H9 (cell line): Measurements from ENCODE around the gene RNF217. TPM values are rescaled to one million over a fixed set of nuclear protein-coding genes. Genes with fewer than 3 reads are reported as not detected.

Experiments used
- DNase-seq: peaks from one replicate; pipeline ENCODE4 v3.0.0-alpha.2; 2017
- H2AFZ ChIP-seq: one replicate; pipeline ENCODE4 v1.6.1; 2013; ENCODE audit warnings: mild to moderate bottlenecking, low read length, control low read depth, moderate library complexity
- H2AK5ac ChIP-seq: 2 replicates; pipeline ENCODE4 v1.6.1; 2013; ENCODE audit warnings: low read length, control low read depth, mixed read lengths; ENCODE audit not compliant: insufficient read length
- H2BK120ac ChIP-seq: one replicate; pipeline ENCODE4 v1.6.1; 2013; ENCODE audit warnings: low read depth, mild to moderate bottlenecking, low read length, control low read depth, inconsistent platforms; ENCODE audit not compliant: poor library complexity, severe bottlenecking
- H2BK12ac ChIP-seq: 2 replicates; pipeline ENCODE4 v1.6.1; 2013; ENCODE audit warnings: low read length, control low read depth, mixed read lengths, low read depth; ENCODE audit not compliant: insufficient read length
- H2BK15ac ChIP-seq: 2 replicates; pipeline ENCODE4 v1.6.1; 2013; ENCODE audit warnings: low read depth, low read length, control low read depth
- H2BK20ac ChIP-seq: one replicate; pipeline ENCODE4 v1.6.1; 2013; ENCODE audit warnings: low read depth, mild to moderate bottlenecking, low read length, control low read depth, inconsistent platforms; ENCODE audit not compliant: poor library complexity, severe bottlenecking
- H2BK5ac ChIP-seq: 2 replicates; pipeline ENCODE4 v1.6.1; 2013; ENCODE audit warnings: low read length, control low read depth, mixed read lengths; ENCODE audit not compliant: insufficient read length
- H3K14ac ChIP-seq: 2 replicates; pipeline ENCODE4 v1.6.1; 2013; ENCODE audit warnings: low read length, control low read depth; ENCODE audit not compliant: insufficient read depth
- H3K18ac ChIP-seq: 2 replicates; pipeline ENCODE4 v1.6.1; 2013; ENCODE audit warnings: low read depth, mild to moderate bottlenecking, mixed read lengths, low read length, control low read depth; ENCODE audit not compliant: insufficient read length
- H3K23ac ChIP-seq: 2 replicates; pipeline ENCODE4 v1.6.1; 2013; ENCODE audit warnings: low read length, control low read depth, mixed read lengths, low read depth; ENCODE audit not compliant: insufficient read length
- H3K23me2 ChIP-seq: 2 replicates; pipeline ENCODE4 v1.6.1; 2013; ENCODE audit warnings: low read depth, mild to moderate bottlenecking, mixed read lengths, low read length, control low read depth; ENCODE audit not compliant: insufficient read length, poor library complexity, severe bottlenecking
- H3K27ac ChIP-seq: 2 replicates; pipeline ENCODE4 v1.5.1; 2013; ENCODE audit warnings: low read length, control low read depth, mixed read lengths, low read depth; ENCODE audit not compliant: insufficient read length
- H3K27me3 ChIP-seq: 2 replicates; pipeline ENCODE4 v1.6.1; 2013; ENCODE audit warnings: low read length, control low read depth, inconsistent platforms; ENCODE audit not compliant: insufficient read depth
- H3K4ac ChIP-seq: 2 replicates; pipeline ENCODE4 v1.6.1; 2013; ENCODE audit warnings: low read depth, mild to moderate bottlenecking, control low read depth, inconsistent platforms, low read length, moderate library complexity
- H3K4me1 ChIP-seq: 2 replicates; pipeline ENCODE4 v1.6.1; 2013; ENCODE audit warnings: low read length, control low read depth, inconsistent platforms; ENCODE audit not compliant: insufficient read depth
- H3K4me2 ChIP-seq: 2 replicates; pipeline ENCODE4 v1.6.1; 2013; ENCODE audit warnings: low read length, control low read depth, mixed read lengths; ENCODE audit not compliant: insufficient read length, insufficient read depth
- H3K56ac ChIP-seq: 2 replicates; pipeline ENCODE4 v1.6.1; 2013; ENCODE audit warnings: low read depth, mild to moderate bottlenecking, mixed read lengths, low read length, control low read depth; ENCODE audit not compliant: insufficient read length
- H3K79me1 ChIP-seq: 2 replicates; pipeline ENCODE4 v1.6.1; 2013; ENCODE audit warnings: low read depth, mild to moderate bottlenecking, moderate library complexity, low read length, control low read depth, inconsistent platforms; ENCODE audit not compliant: insufficient read depth, poor library complexity, severe bottlenecking
- H3K79me2 ChIP-seq: 2 replicates; pipeline ENCODE4 v1.6.1; 2013; ENCODE audit warnings: low read length, control low read depth, inconsistent platforms; ENCODE audit not compliant: insufficient read depth
- H3K9ac ChIP-seq: 2 replicates; pipeline ENCODE4 v1.6.1; 2013; ENCODE audit warnings: low read length, control low read depth, mixed read lengths; ENCODE audit not compliant: insufficient read length; ENCODE audit errors: extremely low read depth
- H3K9me3 ChIP-seq: one replicate; pipeline ENCODE4 v1.6.1; 2013; ENCODE audit warnings: low read depth, low read length, inconsistent platforms; ENCODE audit not compliant: control insufficient read depth
- H3T11ph ChIP-seq: one replicate; pipeline ENCODE4 v1.6.1; 2013; ENCODE audit warnings: mild to moderate bottlenecking, low read length, control low read depth, inconsistent platforms
- H4K20me1 ChIP-seq: one replicate; pipeline ENCODE4 v1.6.1; 2013; ENCODE audit not compliant: control insufficient read depth, insufficient read length, insufficient read depth
- H4K5ac ChIP-seq: 2 replicates; pipeline ENCODE4 v1.6.1; 2013; ENCODE audit warnings: low read depth, mild to moderate bottlenecking, mixed read lengths, low read length, control low read depth; ENCODE audit not compliant: insufficient read length
- H4K8ac ChIP-seq: replicated peaks from 2 replicates; pipeline ENCODE4 v1.6.1; 2013; ENCODE audit warnings: low read length, control low read depth, mixed read lengths, low read depth; ENCODE audit not compliant: insufficient read length
- H4K91ac ChIP-seq: 2 replicates; pipeline ENCODE4 v1.6.1; 2013; ENCODE audit warnings: low read depth, mild to moderate bottlenecking, moderate library complexity, mixed read lengths, low read length, control low read depth; ENCODE audit not compliant: insufficient read length
- H3K27ac Mint-ChIP-seq, 3 experiments: 2 replicates in 2 of 3; 3 replicates in 1 of 3; pipeline ENCODE4 v1.8.0; 2020 to 2021; ENCODE audit warnings: mixed read lengths in 3 of 3, mild to moderate bottlenecking in 1 of 3, moderate library complexity in 1 of 3
- H3K27me3 Mint-ChIP-seq: 2 replicates; pipeline ENCODE4 v1.8.0; 2021; ENCODE audit warnings: low read depth, mild to moderate bottlenecking, moderate library complexity, mixed read lengths
- H3K36me3 Mint-ChIP-seq, 3 experiments: 2 replicates in 2 of 3; 3 replicates in 1 of 3; pipeline ENCODE4 v1.8.0; 2020 to 2021; ENCODE audit warnings: low read depth in 3 of 3, mixed read lengths in 3 of 3; ENCODE audit not compliant: insufficient read depth in 1 of 3
- H3K4me1 Mint-ChIP-seq, 2 experiments: 2 replicates each; pipeline ENCODE4 v1.8.0; 2020; ENCODE audit warnings: mixed read lengths in 2 of 2
- H3K4me3 Mint-ChIP-seq, 2 experiments: 2 replicates in 1 of 2; 3 replicates in 1 of 2; pipeline ENCODE4 v1.8.0; 2020 to 2021; ENCODE audit warnings: mild to moderate bottlenecking in 2 of 2, mixed read lengths in 2 of 2, moderate library complexity in 1 of 2
- H3K9me3 Mint-ChIP-seq, 2 experiments: 2 replicates in 1 of 2; 3 replicates in 1 of 2; pipeline ENCODE4 v1.8.0; 2020; ENCODE audit warnings: mild to moderate bottlenecking in 2 of 2, mixed read lengths in 2 of 2, moderate library complexity in 1 of 2
- WGBS: extraction: QIAGEN DNeasy Blood & Tissue Kit; methylation state at CpG from one replicate; pipeline ENCODE4 v1.1.7; 2013; ENCODE audit warnings: missing lambda C conversion rate, low lambda C conversion rate, mixed read lengths; ENCODE audit not compliant: insufficient read length; ENCODE audit errors: extremely low coverage; 5-methylcytosine and 5-hydroxymethylcytosine counted together
- total RNA-seq: library from RNA; stranded (reverse); gene quantifications from 2 replicates; pipeline ENCODE4 v1.2.1, GENCODE V29; 2021
- TF ChIP-seq, protein P1 (sequence below): fragments of 200-600 bp; sonication (generic); conservative IDR thresholded peaks from 3 replicates; pipeline ENCODE4 v1.8.0; 2021; ENCODE audit warnings: antibody characterized with exemption, mild to moderate bottlenecking

The RNF217 gene
- total RNA-seq, 1 experiment from 2014 or later, result 9.6 TPM

DNA sequence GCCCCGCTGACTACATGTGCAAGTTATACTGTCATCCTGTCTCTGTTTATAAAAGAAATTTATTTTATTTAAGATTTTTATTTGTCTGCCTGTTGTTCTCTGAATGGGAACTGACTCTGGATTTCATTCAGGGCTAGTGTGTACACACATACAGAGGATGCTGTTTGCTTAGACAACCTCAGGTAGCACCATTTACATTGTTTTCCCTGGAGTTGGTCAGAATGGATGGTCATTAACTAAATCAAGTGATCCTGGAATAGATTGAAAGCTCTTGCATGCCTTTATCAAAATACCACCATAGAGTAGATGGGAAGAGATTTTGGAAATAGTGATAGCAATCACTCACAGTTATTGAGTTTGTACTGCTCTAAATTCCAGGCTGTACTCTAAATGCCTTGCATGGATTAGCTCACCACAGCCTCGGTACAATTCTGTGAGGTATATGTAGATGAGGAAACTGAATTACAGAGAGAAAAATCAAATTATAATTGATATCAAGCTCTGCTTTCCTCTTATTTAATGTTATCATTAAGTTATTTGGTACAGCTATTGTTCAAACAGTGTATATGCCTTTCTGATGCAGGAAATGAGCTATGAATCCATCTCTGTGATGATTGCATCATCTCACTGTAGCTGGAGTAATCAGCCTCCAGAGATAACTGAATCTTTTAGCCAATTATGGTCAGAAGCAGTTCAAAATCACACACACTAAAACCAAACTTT is 51.9 kb downstream of the RNF217 start:
- H3K56ac ChIP-seq, result no peak overlapping the region
- H2BK20ac ChIP-seq, result no peak overlapping the region
- no peak overlapping the region for H2BK15ac ChIP-seq
- H2BK5ac ChIP-seq, result no peak overlapping the region
- no peaks in the 10 kb centered on the region for H3K9me3 ChIP-seq
- no peak for DNase-seq
- H3K9ac ChIP-seq, result no peak overlapping the region
- no peak overlapping the region for H3K14ac ChIP-seq
- H4K91ac ChIP-seq, result no peak overlapping the region
- H3K23me2 ChIP-seq, result no peaks in the 10 kb centered on the region
- TF ChIP-seq, protein P1, sequence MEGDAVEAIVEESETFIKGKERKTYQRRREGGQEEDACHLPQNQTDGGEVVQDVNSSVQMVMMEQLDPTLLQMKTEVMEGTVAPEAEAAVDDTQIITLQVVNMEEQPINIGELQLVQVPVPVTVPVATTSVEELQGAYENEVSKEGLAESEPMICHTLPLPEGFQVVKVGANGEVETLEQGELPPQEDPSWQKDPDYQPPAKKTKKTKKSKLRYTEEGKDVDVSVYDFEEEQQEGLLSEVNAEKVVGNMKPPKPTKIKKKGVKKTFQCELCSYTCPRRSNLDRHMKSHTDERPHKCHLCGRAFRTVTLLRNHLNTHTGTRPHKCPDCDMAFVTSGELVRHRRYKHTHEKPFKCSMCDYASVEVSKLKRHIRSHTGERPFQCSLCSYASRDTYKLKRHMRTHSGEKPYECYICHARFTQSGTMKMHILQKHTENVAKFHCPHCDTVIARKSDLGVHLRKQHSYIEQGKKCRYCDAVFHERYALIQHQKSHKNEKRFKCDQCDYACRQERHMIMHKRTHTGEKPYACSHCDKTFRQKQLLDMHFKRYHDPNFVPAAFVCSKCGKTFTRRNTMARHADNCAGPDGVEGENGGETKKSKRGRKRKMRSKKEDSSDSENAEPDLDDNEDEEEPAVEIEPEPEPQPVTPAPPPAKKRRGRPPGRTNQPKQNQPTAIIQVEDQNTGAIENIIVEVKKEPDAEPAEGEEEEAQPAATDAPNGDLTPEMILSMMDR, result no peak
- H4K5ac ChIP-seq, result no peak overlapping the region
- Mint-ChIP-seq H3K36me3 (no peaks in the 10 kb centered on the region; a peak in 1 of 7 replicates), H3K4me3 (no peak overlapping the region), H3K9me3 (no peaks in the 10 kb centered on the region), H3K27me3 (no peaks in the 10 kb centered on the region), H3K4me1 (peaks cover 14% of the 10 kb centered on the region in 2 experiments), H3K27ac (no peak overlapping the region)
- H3K4me2 ChIP-seq, result no peak overlapping the region
- no peaks in the 10 kb centered on the region for H3K79me2 ChIP-seq
- no peak overlapping the region for H2BK120ac ChIP-seq
- no peak overlapping the region for H3K23ac ChIP-seq
- no peak overlapping the region for H3K27ac ChIP-seq
- no peak overlapping the region for H3K18ac ChIP-seq
- H3K4ac ChIP-seq, result no peak overlapping the region
- no peak overlapping the region for H3T11ph ChIP-seq
- no peaks in the 10 kb centered on the region for H4K20me1 ChIP-seq
- H4K8ac ChIP-seq, result no peak overlapping the region
- no peak overlapping the region for H2BK12ac ChIP-seq
- WGBS, result no CpG with 5 or more reads among the region's 2 CpGs
- peaks cover 3% of the 10 kb centered on the region; the same call in 1 of the 2 replicates for H3K4me1 ChIP-seq
- no peak overlapping the region for H2AFZ ChIP-seq
- no peaks in the 10 kb centered on the region for H3K27me3 ChIP-seq
- no peak overlapping the region for H2AK5ac ChIP-seq
- H3K79me1 ChIP-seq, result no peaks in the 10 kb centered on the region
